WTC11 (cell line): ENCODE data around the gene SERP1. TPM values are rescaled to one million over a fixed set of nuclear protein-coding genes. Genes with fewer than 3 reads are reported as not detected.

Source experiments
- ATAC-seq: fragments of 200-7000 bp; cut with Tn5 transposase; 2 replicates; pipeline ENCODE4 v1.10.0; 2021; ENCODE audit warnings: mild to moderate bottlenecking, moderate library complexity
- CTCF ChIA-PET: fragments of 300-600 bp; sonication (Branson Sonifier 250); formaldehyde crosslinking; loops from one replicate; lab custom pipeline; 2021; ENCODE audit warnings: antibody characterized with exemption; lab: Charles Lee
- POLR2A ChIA-PET: fragments of 350-600 bp; sonication (Branson Sonifier 250); formaldehyde crosslinking; loops from one replicate; lab custom pipeline; 2021; ENCODE audit warnings: antibody characterized with exemption; lab: Charles Lee
- DNase-seq: peaks from one replicate; pipeline ENCODE4 v3.0.0; 2021; ENCODE audit warnings: low spot score
- H3K27ac Mint-ChIP-seq: 2 replicates; pipeline ENCODE4 v1.8.0; 2021; ENCODE audit warnings: mixed read lengths
- H3K27me3 Mint-ChIP-seq: 2 replicates; pipeline ENCODE4 v1.8.0; 2021; ENCODE audit warnings: low read depth, mild to moderate bottlenecking, moderate library complexity, mixed read lengths
- H3K36me3 Mint-ChIP-seq: 2 replicates; pipeline ENCODE4 v1.8.0; 2021; ENCODE audit warnings: mixed read lengths
- H3K4me1 Mint-ChIP-seq: 2 replicates; pipeline ENCODE4 v1.8.0; 2022; ENCODE audit warnings: mixed read lengths
- H3K4me3 Mint-ChIP-seq: 2 replicates; pipeline ENCODE4 v1.8.0; 2021; ENCODE audit warnings: mild to moderate bottlenecking, moderate library complexity, mixed read lengths
- H3K9me3 Mint-ChIP-seq: 2 replicates; pipeline ENCODE4 v1.8.0; 2021; ENCODE audit warnings: mixed read lengths
- FOXJ3 ChIP-seq: sonication (generic); formaldehyde crosslinking; IDR thresholded peaks from 2 replicates; pipeline ENCODE4 v1.9.0; 2021; ENCODE audit warnings: missing genetic modification reagents, mild to moderate bottlenecking, borderline replicate concordance
- GABPB1 ChIP-seq: sonication (generic); formaldehyde crosslinking; IDR thresholded peaks from 2 replicates; pipeline ENCODE4 v1.8.1; 2023; ENCODE audit warnings: mild to moderate bottlenecking, missing genetic modification reagents
- GTF2I ChIP-seq: fragments of 250-450 bp; sonication (Bioruptor Pico); conservative IDR thresholded peaks from 2 replicates; pipeline ENCODE4 v1.4.0; 2021; ENCODE audit warnings: mild to moderate bottlenecking
- HMGXB4 ChIP-seq: sonication (generic); formaldehyde crosslinking; IDR thresholded peaks from 2 replicates; pipeline ENCODE4 v1.8.1; 2023; ENCODE audit warnings: mild to moderate bottlenecking, moderate library complexity, missing genetic modification reagents
- JAZF1 ChIP-seq: fragments of 250-450 bp; sonication (Bioruptor Pico); IDR thresholded peaks from 2 replicates; pipeline ENCODE4 v1.9.0; 2021; ENCODE audit warnings: moderate library complexity, mild to moderate bottlenecking, inconsistent platforms
- NR2C2 ChIP-seq: sonication (generic); formaldehyde crosslinking; IDR thresholded peaks from 2 replicates; pipeline ENCODE4 v1.8.0; 2022; ENCODE audit warnings: mild to moderate bottlenecking, missing genetic modification reagents
- RELA ChIP-seq: sonication (generic); formaldehyde crosslinking; IDR thresholded peaks from 2 replicates; pipeline ENCODE4 v1.8.1; 2022; ENCODE audit warnings: missing genetic modification reagents, mild to moderate bottlenecking, borderline replicate concordance
- SMAD3 ChIP-seq: sonication (generic); formaldehyde crosslinking; IDR thresholded peaks from 2 replicates; pipeline ENCODE4 v1.8.0; 2022; ENCODE audit warnings: missing genetic modification reagents, mild to moderate bottlenecking, borderline replicate concordance
- TP53 ChIP-seq: sonication (generic); formaldehyde crosslinking; IDR thresholded peaks from 2 replicates; pipeline ENCODE4 v1.8.1; 2023; ENCODE audit warnings: mild to moderate bottlenecking, missing genetic modification reagents
- ZBTB21 ChIP-seq: sonication (generic); formaldehyde crosslinking; IDR thresholded peaks from 2 replicates; pipeline ENCODE4 v1.8.1; 2023; ENCODE audit warnings: mild to moderate bottlenecking, missing genetic modification reagents, borderline replicate concordance
- ZNF219 ChIP-seq: sonication (generic); formaldehyde crosslinking; IDR thresholded peaks from 2 replicates; pipeline ENCODE4 v1.8.0; 2023; ENCODE audit warnings: missing genetic modification reagents, mild to moderate bottlenecking, borderline replicate concordance
- ZNF512 ChIP-seq: sonication (generic); formaldehyde crosslinking; IDR thresholded peaks from 2 replicates; pipeline ENCODE4 v1.8.1; 2022; ENCODE audit warnings: missing genetic modification reagents, borderline replicate concordance
- ZSCAN18 ChIP-seq: fragments of 250-450 bp; sonication (Bioruptor Pico); IDR thresholded peaks from 2 replicates; pipeline ENCODE4 v2.1.2; 2022; ENCODE audit warnings: mild to moderate bottlenecking, moderate library complexity
- total RNA-seq: library from RNA; stranded (reverse); gene quantifications from 3 replicates; pipeline ENCODE4 v1.2.3, GENCODE V29; 2021
- TF ChIP-seq, protein P1 (sequence below): sonication (generic); formaldehyde crosslinking; conservative IDR thresholded peaks from 2 replicates; pipeline ENCODE4 v1.8.1; 2022; ENCODE audit warnings: mild to moderate bottlenecking, missing genetic modification reagents
- TF ChIP-seq, protein P2 (sequence below): fragments of 250-450 bp; sonication (Bioruptor Pico); conservative IDR thresholded peaks from 2 replicates; pipeline ENCODE4 v1.9.0; 2021; ENCODE audit warnings: mild to moderate bottlenecking
- TF ChIP-seq, protein P3 (sequence below): fragments of 250-450 bp; sonication (Bioruptor Pico); IDR thresholded peaks from 2 replicates; pipeline ENCODE4 v1.9.0; 2021; ENCODE audit warnings: mild to moderate bottlenecking, borderline replicate concordance
- TF ChIP-seq, protein P4 (sequence below): sonication (generic); formaldehyde crosslinking; IDR thresholded peaks from 2 replicates; pipeline ENCODE4 v1.8.0; 2022; ENCODE audit warnings: missing genetic modification reagents

Gene SERP1
- total RNA-seq, 1 experiment from 2014 or later = 98.3 TPM

GRCh38 chr3:150523538-150523937 lies 22.8 kb downstream of the SERP1 start:
- POLR2A ChIA-PET = no interaction called here
- CTCF ChIA-PET = no interaction called here
- TF ChIP-seq, protein P1, sequence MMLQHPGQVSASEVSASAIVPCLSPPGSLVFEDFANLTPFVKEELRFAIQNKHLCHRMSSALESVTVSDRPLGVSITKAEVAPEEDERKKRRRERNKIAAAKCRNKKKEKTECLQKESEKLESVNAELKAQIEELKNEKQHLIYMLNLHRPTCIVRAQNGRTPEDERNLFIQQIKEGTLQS (CRISPR knock-in tag) = no peak
- no peak for TF ChIP-seq ZNF219 (CRISPR knock-in tag)
- no peak for TF ChIP-seq FOXJ3 (CRISPR knock-in tag)
- TF ChIP-seq RELA (CRISPR knock-in tag) = no peak
- no peak for TF ChIP-seq ZNF512 (CRISPR knock-in tag)
- no peak for TF ChIP-seq HMGXB4 (CRISPR knock-in tag)
- TF ChIP-seq GTF2I (CRISPR knock-in tag) = no peak
- no peak for TF ChIP-seq TP53 (CRISPR knock-in tag)
- TF ChIP-seq, protein P2, sequence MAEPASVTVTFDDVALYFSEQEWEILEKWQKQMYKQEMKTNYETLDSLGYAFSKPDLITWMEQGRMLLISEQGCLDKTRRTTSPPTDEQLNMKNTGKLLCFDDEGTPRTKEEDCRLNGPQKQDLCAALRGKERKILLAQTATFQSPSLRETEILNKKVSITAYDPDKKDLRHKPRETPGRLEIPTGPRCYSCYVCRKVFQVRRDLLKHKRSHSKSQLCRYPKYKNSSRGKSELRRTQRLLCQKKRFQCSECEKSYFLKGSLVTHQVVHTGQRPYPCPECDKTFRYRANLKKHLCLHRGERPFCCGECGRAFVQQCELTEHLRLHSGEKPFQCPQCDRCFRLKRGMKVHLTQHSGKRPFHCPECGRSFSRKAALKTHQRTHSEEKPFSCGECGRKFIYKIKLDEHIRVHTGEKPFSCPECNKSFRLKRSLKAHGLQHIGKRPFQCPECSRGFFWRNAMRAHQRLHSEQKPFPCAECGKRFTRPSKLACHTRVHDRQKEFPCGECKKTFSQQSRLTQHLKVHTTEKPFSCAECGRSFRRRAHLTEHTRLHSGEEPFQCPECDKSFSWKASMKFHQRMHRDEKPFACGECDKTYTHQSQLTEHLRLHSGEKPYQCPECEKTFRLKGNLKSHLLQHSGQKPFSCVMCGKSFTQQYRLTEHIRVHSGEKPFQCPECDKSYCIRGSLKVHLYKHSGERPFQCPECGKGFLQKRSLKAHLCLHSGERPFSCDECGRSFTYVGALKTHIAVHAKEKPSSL (CRISPR knock-in tag) = no peak
- TF ChIP-seq, protein P3, sequence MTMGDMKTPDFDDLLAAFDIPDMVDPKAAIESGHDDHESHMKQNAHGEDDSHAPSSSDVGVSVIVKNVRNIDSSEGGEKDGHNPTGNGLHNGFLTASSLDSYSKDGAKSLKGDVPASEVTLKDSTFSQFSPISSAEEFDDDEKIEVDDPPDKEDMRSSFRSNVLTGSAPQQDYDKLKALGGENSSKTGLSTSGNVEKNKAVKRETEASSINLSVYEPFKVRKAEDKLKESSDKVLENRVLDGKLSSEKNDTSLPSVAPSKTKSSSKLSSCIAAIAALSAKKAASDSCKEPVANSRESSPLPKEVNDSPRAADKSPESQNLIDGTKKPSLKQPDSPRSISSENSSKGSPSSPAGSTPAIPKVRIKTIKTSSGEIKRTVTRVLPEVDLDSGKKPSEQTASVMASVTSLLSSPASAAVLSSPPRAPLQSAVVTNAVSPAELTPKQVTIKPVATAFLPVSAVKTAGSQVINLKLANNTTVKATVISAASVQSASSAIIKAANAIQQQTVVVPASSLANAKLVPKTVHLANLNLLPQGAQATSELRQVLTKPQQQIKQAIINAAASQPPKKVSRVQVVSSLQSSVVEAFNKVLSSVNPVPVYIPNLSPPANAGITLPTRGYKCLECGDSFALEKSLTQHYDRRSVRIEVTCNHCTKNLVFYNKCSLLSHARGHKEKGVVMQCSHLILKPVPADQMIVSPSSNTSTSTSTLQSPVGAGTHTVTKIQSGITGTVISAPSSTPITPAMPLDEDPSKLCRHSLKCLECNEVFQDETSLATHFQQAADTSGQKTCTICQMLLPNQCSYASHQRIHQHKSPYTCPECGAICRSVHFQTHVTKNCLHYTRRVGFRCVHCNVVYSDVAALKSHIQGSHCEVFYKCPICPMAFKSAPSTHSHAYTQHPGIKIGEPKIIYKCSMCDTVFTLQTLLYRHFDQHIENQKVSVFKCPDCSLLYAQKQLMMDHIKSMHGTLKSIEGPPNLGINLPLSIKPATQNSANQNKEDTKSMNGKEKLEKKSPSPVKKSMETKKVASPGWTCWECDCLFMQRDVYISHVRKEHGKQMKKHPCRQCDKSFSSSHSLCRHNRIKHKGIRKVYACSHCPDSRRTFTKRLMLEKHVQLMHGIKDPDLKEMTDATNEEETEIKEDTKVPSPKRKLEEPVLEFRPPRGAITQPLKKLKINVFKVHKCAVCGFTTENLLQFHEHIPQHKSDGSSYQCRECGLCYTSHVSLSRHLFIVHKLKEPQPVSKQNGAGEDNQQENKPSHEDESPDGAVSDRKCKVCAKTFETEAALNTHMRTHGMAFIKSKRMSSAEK = no peak
- TF ChIP-seq SMAD3 (CRISPR knock-in tag) = no peak
- TF ChIP-seq ZBTB21 = no peak
- no peak for TF ChIP-seq JAZF1 (CRISPR knock-in tag)
- H3K27ac Mint-ChIP-seq = no peak overlapping the region
- H3K27me3 Mint-ChIP-seq = no peaks in the 10 kb centered on the region
- H3K36me3 Mint-ChIP-seq = no peaks in the 10 kb centered on the region; the same call in 1 of the 2 replicates
- H3K4me1 Mint-ChIP-seq = peaks cover 25% of the 10 kb centered on the region
- no peak for ATAC-seq
- H3K9me3 Mint-ChIP-seq = peaks cover 9% of the 10 kb centered on the region
- no peak overlapping the region for H3K4me3 Mint-ChIP-seq
- no peak for DNase-seq

GRCh38 chr3:150521463-150521862 lies 24.8 kb downstream of the SERP1 start:
- ATAC-seq (peak; percentile 50; the same call in 1 of the 2 replicates), DNase-seq (no peak)
- ChIA-PET CTCF (interaction anchor here (0.6 to 0.9 kb wide), 2 partner anchors 282 to 294 kb away, joined by 3 read pairs; no protein-coding TSS in a partner anchor), POLR2A (no interaction called here)
- Mint-ChIP-seq H3K4me3 (no peak overlapping the region), H3K27ac (no peak overlapping the region), H3K9me3 (peaks cover 28% of the 10 kb centered on the region), H3K27me3 (no peaks in the 10 kb centered on the region), H3K36me3 (peaks cover 15% of the 10 kb centered on the region), H3K4me1 (0 out of 2 replicates have a peak, but pooled peaks cover 5% of the 10 kb centered on the region)
- TF ChIP-seq, protein P4, sequence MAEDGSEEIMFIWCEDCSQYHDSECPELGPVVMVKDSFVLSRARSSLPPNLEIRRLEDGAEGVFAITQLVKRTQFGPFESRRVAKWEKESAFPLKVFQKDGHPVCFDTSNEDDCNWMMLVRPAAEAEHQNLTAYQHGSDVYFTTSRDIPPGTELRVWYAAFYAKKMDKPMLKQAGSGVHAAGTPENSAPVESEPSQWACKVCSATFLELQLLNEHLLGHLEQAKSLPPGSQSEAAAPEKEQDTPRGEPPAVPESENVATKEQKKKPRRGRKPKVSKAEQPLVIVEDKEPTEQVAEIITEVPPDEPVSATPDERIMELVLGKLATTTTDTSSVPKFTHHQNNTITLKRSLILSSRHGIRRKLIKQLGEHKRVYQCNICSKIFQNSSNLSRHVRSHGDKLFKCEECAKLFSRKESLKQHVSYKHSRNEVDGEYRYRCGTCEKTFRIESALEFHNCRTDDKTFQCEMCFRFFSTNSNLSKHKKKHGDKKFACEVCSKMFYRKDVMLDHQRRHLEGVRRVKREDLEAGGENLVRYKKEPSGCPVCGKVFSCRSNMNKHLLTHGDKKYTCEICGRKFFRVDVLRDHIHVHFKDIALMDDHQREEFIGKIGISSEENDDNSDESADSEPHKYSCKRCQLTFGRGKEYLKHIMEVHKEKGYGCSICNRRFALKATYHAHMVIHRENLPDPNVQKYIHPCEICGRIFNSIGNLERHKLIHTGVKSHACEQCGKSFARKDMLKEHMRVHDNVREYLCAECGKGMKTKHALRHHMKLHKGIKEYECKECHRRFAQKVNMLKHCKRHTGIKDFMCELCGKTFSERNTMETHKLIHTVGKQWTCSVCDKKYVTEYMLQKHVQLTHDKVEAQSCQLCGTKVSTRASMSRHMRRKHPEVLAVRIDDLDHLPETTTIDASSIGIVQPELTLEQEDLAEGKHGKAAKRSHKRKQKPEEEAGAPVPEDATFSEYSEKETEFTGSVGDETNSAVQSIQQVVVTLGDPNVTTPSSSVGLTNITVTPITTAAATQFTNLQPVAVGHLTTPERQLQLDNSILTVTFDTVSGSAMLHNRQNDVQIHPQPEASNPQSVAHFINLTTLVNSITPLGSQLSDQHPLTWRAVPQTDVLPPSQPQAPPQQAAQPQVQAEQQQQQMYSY = no peak
- TF ChIP-seq GABPB1 (CRISPR knock-in tag) (no peak), NR2C2 (CRISPR knock-in tag) (no peak), ZSCAN18 (CRISPR knock-in tag) (no peak)
